GM19025 (cell line): Measurements from ENCODE around the gene FOXO3.
A peak's percentile ranks its signal among the peaks of the same experiment; 100 is the strongest.

Experiments used
- ATAC-seq: cut with Tn5 transposase; IDR thresholded peaks from one replicate; pipeline ENCODE4 v1.9.1; 2021; ENCODE audit warnings: mild to moderate bottlenecking, low read depth, moderate library complexity; ENCODE audit not compliant: unreplicated experiment

FOXO3 gene

DNA sequence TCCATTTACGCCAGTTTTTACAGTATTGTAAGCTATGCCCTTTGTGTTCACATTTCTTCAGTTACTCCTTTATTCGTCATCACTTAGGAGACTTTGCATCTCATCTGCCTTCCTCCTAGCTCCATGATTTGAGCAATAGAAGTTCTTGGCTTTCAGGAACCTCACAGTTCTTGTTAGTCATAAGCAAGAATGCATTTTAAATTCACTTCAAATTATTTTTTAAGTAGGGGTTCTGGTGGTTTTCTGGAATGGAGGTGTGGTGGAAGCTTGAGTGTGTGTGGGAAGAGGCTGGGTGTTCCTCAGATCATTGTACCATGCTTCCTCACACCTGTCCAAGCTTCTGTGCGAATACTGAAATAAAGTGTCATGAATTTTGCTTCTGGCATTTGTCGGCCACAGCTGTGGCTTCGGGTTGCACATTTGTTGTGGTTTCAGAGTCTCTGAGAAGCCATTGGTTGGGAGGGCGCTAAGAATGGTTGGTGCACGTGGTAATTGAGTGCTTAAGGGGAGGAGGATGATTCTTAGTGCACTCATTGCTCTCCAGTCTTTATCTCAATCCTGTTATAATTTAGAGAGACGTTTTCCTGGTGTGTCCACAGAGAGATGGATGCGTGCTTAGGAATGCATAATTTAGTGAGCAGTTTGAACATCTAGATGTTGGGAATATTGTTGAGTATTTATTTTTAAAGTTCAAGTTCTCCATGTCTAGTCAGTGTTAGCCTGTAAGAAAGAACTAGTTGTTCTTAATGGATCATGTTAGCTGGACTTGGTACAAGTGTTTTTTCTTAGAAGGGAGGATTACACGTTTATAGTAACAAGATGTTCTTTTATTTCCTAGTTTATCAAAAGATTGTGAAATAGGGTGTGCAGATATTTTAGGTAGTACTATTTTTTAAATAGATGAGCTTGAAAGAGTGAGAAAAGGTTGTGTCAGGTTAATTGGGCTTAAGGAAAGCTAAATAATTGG is 31.9 kb downstream of the FOXO3 start:
- ATAC-seq = peak; percentile 73

DNA sequence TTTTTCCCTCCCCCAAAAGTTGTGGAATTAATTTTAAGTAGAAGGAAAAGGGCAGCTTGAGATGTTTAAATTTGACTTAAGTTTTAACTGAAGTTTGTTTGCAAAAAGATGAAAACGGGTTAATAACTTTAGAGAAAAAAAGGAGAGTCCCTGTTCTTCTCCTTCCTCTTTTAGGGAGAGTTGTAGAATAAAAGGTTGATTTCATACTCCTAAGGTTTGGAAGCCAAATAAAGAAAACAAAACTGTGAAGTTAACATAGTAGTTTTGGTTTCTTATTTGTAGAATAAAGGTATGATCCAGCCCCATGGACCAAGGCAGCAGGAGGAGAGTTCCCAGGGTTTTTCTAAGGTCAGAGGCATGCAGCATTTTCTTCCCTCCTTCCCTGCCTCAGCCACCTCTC is 33.4 kb downstream of the FOXO3 start:
- ATAC-seq = no peak

DNA sequence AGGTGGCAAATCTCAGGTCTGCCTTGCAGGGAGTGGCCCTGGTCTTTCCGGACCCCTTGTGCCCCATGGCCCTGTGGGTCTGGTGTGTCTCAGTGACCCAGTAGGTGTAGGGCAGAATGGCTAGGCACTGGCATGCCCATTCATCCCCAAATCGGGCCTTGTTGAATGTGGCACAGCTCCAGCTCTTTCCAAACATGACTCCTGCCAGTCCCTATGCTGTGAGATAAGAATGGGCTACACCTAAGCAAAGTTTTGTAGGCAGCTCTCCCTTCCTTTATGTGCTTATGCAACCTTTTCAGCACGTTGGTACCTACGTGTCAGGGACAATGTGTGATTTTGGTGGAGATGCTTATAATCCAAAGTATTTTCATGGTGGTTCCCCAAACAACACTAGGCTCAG is 33.9 kb downstream of the FOXO3 start:
- no peak for ATAC-seq

DNA sequence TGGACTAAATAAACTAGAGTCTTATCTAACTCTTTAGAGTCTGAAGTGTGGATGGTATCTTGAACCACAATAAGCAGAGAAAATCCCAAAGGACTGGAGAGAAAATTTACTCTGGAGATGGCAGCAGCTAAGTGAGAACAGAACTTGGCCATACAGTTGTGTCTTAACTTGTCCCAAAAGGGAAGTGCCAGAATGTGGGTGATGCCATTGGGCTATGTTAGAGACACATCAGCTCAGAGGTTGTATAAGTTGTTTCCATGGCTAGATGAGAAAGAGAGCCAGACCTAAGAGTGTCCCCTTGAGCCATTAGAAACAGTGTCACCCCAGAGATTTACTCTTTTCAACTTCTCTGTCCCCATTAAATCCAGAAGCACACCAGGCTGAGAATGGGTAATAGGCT is 36.2 kb downstream of the FOXO3 start:
- no peak for ATAC-seq

DNA sequence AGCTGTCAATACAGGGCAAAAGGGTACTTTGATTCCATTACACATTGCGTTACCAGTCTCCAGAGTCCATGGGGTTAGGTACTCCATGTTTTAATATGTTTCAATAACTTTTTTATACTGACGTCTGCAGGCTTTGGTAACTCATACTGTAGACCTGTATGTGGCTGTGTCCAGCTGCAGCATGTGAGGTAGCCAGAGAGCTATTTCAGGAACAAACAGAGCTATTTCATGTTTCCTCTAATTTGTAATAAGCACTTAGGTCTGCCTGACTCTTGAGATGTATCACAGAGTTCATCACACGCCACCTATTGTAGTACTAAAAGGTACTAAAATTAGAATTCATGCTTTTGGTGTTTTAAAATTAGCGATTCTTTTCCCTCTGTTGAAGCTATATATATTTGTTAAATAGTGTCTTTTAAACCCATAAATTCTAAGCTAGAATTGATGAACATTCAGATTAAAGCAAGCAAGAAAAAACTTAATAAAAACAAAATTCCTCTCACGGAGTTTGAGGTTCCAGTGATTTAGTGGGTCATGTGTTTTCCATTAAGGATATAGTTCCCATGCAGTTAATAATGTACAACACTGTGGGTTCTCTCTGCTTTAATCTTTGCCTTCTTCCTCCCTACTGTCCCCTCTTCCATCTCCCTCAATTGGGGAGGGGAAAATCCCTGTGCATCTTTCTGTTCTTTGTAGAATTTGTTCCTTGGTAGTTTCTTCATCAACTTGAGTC is 37.0 kb downstream of the FOXO3 start:
- no peak for ATAC-seq

DNA sequence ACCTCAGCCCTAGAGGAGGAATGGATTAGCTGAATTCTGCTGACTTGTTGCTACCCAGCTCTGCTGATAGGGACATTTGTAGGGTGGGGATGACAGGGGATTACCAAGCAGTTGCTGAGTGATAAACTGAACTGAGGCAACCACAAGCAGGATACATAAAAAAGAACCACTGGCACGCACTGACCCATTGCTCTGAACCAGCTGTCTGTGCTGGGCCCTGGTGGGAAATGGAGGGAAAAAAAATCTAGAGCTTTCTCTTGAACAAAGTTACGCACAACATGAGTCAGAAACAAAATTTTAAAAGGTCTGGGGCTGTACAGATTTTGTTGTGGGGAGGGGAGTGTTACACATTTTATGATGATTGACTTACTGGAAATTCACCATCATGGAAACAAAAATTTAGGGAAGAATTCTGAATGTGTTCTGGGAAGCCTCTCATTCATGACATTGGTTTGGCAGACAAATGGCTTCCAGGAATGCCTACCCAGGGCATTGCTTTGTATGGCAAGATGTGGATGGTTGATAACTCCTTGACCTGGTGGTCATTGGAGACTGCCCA is 37.7 kb downstream of the FOXO3 start:
- peak; percentile 94 for ATAC-seq

DNA sequence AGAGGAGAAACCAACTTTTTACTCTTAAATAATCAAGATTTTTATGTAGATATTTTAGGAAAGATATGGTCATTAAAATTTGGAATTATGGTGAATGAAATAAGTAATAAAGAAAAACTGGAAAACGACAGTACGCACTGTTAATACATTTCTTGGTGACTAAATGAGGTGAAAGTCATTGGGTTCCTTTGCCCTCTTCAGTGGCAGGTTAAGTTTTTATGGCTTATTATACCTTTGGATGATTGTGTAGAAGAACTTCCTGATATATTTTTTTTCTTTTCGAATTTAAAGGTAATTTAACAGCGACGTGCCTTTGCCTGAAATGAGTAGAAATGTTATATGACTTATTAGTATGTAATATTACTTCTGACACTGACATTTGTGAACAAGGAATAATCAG is 43.4 kb downstream of the FOXO3 start:
- ATAC-seq = no peak

DNA sequence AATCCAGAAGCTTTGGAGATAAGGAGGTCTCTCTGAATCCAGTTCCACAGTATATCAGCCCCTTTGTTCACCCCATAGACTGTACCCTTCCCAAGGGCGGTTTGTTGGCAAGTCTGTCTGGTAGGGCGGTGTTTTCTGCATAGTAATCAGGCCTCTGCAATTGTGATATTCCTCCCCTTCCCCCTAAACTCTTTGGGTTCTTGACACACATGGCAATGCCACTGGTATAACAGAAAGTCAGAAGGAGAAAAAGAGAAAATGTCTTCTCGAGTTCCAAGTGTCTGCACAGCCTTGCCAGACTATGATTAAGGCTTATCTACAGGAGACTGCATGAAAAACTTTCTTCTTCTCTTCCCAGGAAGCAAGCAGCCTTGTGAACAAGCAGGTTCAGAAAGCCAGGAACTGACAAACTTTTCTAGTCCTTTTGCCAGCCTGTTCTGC is 45.6 kb downstream of the FOXO3 start:
- no peak for ATAC-seq

DNA sequence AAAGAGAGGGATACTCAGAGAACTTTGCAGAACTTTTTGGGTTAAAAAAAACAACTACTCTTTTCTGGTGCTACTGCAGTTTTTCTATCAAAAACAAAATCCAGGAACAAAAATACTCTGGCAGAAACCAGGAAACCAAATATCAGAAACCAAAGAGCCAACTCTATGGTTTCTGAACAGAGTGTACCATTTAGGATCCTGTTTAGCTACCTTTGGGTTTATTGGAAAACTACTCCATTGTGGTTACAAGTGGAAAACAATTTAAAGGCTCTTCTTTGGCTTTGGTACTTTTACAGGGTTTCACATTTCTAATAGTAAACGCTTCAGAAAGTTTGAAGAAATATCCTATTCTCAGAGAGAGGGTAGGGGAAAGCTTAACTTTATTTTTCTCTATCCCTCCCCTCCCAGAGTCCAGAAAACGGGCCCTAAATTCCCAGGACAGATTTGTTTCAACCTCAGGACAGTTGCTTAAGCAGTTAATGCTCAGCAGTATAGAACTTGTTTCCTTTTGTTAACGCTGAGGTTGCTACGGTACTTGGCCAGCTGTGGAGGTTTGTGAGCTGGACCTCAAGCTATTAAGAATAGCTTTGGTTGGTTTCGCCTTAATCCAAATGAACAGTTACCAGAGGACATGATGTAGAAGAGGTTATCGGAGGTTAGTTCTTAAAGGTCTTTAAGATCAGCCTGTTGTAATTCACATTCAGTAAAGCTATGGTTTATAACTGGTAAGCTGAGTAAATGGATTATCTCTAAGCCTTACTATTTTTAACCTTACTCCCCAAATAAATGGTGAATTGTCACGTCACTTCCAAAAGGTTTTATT is 47.9 kb downstream of the FOXO3 start:
- no peak for ATAC-seq

DNA sequence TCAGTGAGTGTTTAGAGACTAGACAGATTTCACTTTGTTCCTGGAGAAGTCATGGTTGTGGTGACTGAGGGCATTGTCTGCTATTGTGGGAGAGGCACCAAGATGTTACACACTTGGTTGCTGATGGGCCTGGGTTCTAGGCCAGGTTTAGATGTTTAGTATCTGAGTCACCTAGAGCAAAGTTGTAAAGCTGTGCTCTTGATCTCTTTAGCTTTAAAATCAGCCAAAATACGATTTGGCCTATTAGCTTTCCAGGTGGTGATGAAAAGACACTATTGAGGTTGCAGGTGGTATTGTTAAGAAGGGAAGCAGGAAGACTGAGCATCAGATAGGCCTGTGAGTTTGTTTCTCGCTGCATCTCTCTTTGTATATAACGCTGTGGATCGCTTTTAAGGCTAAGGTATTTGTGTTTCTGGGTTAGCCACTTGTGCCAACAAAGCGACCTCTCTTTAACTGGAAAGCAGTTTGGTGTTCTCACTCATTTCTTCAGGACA is 48.6 kb downstream of the FOXO3 start:
- ATAC-seq = no peak

DNA sequence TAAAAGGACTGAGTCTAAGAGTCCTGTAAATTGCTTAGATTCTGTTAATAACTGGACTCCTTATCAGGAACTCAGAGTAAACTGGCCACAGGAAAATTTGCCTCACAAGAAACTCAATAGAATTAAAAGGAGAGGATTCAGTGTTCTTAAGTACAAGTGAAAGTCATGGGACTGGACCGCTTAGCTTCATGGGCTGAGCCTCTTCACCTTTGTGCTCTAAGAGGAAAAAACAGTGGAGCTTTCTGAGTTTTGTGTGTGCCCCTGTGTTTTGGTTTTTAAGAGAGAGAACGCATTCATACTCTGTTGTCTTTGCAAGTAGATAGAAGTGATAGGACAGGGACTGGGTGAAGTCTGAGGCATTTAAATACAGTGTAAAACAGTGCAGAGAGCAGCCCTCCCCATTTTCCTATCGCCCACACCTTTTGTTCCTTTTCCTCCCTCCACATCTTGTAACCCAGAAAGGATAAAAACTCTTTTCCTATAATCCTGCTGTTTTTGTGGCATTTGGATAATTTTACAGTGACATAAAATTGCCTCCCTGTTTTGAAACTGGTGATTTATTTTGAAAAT is 49.6 kb downstream of the FOXO3 start:
- ATAC-seq = no peak

DNA sequence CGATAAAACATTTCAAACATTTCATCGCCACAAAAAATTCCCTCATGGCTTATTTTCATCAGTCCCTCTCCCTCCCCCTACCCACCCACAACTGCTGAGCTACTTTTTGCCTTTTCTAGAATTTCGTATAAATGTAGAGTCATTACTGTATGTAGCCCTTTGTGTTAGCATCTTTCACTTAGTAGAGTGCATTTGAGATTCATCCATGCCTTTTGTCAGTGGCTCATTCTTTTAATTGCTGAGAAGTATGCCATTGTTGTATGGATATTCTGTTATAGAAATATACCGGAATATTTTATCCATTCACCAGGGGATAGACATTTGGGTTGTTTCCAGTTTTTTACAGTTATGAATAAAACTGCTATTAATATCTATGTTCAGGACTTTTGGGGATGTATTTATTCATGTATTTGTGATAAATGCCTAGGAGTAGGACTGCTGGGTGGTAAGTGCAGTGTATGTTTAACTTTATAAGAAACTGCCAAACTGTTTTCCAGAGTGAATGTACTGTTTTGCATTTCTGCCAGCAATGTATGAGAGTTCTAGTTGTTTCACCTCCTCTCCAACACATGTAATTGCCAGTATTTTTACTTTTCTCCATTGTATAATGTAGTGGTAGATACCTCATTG is 50.4 kb downstream of the FOXO3 start:
- ATAC-seq = no peak

DNA sequence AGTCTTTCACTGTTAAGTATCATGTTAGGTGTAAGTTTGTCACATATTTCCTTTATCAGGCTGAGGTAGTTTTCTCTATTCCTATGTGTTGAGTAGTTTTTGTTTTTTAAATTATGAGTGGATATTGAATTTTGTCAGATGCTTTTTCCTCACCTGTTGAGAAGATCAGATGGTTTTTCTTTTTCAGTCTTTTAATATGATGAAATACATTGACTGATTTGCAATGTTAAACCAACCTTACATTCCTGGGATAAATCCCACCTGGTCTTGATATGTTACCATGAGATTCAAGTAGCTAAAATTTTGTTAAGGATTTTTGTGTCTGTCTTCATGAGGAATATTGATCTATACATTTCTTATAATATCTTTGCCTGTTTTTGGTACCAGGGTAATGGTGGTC is 52.1 kb downstream of the FOXO3 start:
- ATAC-seq = no peak

DNA sequence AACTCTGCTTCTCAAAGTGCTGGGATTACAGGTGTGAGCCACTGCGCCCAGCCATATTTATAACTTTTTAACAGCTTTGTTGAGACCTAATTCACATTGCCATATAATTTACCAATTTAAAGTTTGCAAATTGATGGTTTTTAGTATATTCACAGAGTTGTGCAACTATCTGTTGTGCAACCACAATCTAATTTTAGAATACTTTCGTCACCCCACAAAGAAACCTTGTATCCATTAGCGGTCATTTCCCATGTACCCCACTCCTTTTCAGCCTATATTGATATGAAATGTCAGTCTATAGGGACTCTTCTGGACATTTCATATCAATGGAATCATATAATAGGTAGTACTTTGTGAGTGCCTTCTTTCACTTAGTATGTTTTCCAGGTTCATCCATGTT is 55.8 kb downstream of the FOXO3 start:
- ATAC-seq = no peak

DNA sequence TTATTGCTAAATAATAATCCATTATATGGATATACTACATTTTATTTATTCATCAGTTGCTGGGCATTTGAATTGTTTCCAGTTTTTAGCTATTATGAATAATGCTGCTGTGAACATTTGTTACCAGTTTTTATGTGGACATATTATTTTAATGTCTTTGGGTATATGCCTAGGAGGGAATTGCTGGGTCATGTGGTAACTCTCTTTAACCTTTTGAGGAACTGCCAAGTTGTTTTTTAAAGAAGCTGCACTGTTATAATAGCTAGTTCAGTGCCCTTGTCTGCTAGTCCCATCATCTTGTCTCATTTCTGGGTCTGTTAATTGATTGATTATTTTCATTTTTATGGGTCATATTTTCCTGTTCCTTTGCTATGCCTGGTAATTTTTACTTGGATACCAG is 56.3 kb downstream of the FOXO3 start:
- ATAC-seq = no peak

DNA sequence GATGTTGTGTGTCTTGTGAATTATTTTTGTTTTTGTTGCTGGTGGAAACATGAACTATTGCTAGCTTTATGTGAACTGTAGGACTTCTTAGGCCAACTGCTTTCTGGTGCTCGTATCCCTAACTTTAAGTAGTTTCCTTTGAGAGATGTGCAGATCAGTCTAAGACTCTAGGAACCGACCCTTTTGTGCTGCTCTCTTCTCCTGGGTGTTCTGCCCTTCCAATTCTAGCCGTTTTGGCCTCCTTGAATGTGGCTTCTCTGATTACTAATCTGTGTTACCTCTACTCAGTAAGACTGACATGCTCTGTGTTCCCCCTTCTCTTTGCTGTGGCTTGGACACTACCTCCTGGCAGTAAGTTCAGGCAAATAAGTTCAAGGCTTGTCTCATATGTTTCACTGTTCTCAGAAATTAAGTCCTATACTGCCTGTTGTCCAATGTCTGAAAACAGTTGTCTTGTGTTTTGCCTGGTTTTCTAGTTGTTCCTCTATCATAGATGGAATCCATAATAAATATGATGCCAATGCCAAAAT is 58.0 kb downstream of the FOXO3 start:
- ATAC-seq = no peak

DNA sequence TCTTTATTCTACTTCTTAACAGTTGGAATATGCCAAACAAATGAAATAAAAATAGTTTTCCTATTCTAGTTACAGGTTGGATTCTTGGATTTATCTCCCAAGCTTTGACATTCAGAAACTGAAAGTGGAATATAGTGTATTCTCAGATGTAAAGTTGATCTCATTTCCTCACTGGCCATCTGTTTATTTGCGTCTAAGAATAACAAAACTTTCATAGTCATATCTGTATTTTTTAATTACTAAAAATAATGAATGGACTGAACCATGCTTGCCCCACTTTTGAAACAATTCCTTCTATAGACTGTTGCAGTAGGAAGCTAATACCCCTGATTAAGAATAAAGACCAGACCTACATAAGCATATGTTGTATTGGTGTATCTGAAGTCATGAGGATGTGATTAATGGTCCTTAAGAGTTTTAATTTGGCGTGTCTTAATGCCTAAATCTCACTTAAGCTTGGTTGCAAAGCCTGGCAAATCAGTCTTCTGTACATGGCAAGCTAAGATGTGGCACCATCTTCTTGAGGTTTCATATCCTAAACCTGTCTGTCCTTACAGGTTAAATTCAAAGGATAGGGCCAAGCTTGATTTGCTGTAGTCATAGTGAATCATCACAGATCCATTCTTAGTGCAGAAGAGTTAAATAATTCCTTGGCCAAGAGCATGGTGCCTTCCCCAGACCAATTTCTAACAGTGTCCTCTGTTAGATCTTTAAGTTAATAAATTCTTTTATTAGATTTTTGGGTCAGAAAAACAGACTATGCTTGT is 58.9 kb downstream of the FOXO3 start:
- no peak for ATAC-seq

DNA sequence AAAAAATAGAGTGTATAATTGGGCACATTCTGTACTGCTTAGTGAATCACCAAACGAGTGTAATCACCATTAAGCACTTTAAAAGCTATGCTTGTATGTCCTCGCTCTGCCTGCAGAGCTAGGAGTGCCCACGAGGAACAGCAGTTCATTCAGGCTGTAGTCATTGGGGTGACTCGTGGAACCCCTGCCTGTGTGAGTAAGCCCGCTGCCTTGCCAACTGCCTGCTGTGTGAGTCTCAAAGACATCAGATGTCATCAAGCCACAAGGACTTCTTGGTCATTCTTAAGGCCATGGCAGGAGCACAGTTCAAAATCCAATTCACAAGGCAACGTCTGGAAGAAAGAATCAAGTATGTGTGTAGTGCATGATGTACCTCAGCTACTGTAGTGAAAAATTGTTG is 60.4 kb downstream of the FOXO3 start:
- no peak for ATAC-seq
